ENCODE results near the gene ARHGAP10.

- TF ChIP-seq POLR2AphosphoS5 (IDR thresholded peaks at IDR 0.05; ENCODE audit: low read depth, low read length) (no peak), POU2F2 (IDR thresholded peaks at IDR 0.05; ENCODE audit: low read depth, low read length) (no peak), POLR2A (IDR thresholded peaks at IDR 0.05; ENCODE audit: low read depth, low read length) (no peak)
These were observed 116.1 kb downstream of the ARHGAP10 start for GRCh38 chr4:147847751-147848590.
